ENCODE results near the gene PSMA8.

DNA sequence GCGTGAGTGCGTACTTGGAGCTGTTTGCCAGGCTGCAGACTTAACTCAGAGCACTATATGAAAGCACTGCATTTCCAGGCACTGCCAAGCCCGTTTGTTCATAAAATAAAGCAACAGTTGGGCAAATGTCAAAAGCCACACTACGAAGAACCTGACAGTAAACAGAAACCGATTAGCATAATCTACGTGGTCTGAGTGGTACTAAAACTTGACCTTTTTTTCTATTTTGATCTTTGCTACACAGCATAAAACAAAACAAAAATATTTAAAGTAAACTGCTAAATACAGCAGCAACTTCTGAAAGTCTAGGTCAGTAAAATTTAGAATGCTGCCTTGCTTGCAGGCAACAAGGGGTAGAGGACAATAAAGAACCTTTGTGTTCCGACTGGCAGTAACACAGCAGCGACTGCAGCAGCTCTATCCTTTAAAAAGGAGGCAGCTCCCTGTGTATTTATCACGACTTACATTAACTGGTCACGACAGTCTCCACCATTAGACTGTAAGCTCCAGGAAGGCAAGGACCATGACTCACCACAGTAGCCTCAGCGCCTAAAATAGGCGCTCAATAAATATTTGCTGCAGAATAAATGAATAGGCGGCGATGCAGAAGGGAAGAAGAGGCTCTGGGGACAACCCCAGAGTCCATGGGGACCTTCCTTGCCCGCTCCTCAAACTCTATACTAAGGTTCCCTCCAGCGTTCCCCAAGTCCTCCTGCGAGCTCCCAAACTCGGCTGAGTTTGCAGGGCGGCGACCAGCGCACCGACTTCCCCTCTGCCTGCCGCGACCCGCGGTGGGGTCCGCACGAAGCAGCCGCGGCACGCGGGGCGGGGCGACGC, 44.2 kb upstream of the PSMA8 start:
- TF ChIP-seq POLR2A (IDR thresholded peaks at IDR 0.05) (no peak), EP300 (IDR thresholded peaks at IDR 0.05) (no peak)
- TF ChIP-seq, protein P1, sequence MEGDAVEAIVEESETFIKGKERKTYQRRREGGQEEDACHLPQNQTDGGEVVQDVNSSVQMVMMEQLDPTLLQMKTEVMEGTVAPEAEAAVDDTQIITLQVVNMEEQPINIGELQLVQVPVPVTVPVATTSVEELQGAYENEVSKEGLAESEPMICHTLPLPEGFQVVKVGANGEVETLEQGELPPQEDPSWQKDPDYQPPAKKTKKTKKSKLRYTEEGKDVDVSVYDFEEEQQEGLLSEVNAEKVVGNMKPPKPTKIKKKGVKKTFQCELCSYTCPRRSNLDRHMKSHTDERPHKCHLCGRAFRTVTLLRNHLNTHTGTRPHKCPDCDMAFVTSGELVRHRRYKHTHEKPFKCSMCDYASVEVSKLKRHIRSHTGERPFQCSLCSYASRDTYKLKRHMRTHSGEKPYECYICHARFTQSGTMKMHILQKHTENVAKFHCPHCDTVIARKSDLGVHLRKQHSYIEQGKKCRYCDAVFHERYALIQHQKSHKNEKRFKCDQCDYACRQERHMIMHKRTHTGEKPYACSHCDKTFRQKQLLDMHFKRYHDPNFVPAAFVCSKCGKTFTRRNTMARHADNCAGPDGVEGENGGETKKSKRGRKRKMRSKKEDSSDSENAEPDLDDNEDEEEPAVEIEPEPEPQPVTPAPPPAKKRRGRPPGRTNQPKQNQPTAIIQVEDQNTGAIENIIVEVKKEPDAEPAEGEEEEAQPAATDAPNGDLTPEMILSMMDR (IDR thresholded peaks at IDR 0.05) = no peak
